GM13977 (cell line): ENCODE data around the gene ROR1.

Experiments used
- DNase-seq: peaks from one replicate; pipeline ENCODE4 v3.0.0; 2012; ENCODE audit warnings: low spot score
- in situ Hi-C: fragments of 300-500 bp; cut with MboI; formaldehyde crosslinking; loops from one replicate; pipeline ENCODE4 v1.12.0; 2022; ENCODE audit warnings: low sequenced_read_pairs, low pct_unique_long_range_greater_than_20kb, mixed read lengths, inconsistent platforms; ENCODE audit not compliant: unreplicated experiment
- TF ChIP-seq, protein P1 (sequence below): IDR thresholded peaks from 2 replicates; pipeline ENCODE4 v1.5.1; 2012; ENCODE audit warnings: mild to moderate bottlenecking, control low read depth; ENCODE audit not compliant: insufficient read depth; ENCODE audit errors: extremely low read depth, missing control alignments

The ROR1 gene

DNA sequence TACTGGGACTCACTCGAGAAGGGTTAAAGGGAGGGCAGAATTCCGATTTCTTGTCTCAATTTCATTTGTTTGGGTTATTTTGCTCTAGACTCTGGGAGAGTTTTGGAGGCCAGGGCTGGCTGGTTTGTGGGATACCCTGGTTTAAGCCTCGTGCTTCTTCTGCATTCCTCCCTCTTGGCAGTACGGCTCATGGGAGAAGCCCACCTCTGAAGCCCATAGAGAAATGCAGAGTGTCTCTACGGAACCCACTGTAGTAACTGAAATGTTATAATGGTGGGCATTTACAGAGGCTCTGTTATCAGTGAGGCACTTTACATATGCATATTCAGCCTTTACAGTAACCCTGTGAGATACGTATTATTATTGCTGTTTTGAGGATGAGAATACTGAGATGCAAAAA is 43.9 kb downstream of the ROR1 start:
- DNase-seq: no peak
- in situ Hi-C loops: no loop called here
- TF ChIP-seq, protein P1, sequence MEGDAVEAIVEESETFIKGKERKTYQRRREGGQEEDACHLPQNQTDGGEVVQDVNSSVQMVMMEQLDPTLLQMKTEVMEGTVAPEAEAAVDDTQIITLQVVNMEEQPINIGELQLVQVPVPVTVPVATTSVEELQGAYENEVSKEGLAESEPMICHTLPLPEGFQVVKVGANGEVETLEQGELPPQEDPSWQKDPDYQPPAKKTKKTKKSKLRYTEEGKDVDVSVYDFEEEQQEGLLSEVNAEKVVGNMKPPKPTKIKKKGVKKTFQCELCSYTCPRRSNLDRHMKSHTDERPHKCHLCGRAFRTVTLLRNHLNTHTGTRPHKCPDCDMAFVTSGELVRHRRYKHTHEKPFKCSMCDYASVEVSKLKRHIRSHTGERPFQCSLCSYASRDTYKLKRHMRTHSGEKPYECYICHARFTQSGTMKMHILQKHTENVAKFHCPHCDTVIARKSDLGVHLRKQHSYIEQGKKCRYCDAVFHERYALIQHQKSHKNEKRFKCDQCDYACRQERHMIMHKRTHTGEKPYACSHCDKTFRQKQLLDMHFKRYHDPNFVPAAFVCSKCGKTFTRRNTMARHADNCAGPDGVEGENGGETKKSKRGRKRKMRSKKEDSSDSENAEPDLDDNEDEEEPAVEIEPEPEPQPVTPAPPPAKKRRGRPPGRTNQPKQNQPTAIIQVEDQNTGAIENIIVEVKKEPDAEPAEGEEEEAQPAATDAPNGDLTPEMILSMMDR: no peak

DNA sequence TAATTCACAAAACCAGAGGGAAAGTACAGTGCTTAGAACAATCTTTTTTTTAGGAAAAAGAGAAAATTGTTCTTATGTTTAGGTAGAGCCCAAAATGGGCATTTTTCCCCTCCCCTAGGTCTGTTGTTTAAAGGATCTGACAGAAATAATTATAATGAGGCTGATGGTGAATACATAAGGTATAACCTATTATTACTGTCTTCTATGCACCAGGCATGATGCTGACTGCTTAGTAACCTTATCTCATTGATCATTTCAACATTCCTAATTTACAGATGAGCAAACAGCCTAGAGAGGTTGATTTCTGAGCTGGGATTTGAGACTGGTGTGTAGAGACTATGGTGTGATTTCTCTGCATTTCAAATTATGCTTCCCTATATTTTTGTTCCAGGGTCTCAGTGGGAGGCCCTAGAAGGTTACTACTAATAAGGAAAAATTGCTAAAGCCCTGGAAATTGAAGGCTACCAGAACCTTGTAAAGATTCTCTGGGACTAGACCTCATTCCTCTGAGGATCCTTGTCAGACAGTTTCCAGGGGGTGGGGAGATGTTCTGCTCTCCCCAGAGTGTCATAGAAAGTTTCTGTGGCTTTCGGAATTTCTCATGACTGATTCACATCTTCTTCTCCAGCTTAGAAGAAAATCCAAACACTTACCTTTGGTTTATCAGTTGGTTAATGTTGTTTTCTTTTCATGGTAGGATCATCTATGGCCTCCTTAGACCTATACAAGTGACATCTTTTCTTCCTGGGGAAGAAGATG is 44.9 kb downstream of the ROR1 start:
- in situ Hi-C loops: no loop called here
- TF ChIP-seq, protein P1: no peak
- no peak for DNase-seq

DNA sequence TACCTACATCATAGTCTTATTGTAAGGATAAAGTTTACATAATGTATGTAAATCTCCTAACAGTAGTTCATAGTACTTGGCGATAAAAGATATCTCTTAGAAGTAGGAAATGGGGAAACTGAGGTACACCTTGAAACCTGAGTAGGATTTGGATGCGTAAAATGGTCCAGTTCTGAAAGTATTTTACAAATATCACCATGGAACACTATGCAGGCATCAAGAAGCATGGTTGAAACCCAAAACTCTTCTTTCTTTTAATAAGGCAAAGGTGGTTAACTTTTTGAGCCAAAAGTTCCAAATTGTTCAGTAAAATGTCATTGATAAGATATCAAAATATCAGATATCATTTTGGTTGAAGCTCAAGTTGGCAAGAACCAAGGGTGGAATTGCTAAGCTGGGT is 46.0 kb downstream of the ROR1 start:
- TF ChIP-seq, protein P1: no peak
- in situ Hi-C loops: no loop called here
- DNase-seq: no peak

DNA sequence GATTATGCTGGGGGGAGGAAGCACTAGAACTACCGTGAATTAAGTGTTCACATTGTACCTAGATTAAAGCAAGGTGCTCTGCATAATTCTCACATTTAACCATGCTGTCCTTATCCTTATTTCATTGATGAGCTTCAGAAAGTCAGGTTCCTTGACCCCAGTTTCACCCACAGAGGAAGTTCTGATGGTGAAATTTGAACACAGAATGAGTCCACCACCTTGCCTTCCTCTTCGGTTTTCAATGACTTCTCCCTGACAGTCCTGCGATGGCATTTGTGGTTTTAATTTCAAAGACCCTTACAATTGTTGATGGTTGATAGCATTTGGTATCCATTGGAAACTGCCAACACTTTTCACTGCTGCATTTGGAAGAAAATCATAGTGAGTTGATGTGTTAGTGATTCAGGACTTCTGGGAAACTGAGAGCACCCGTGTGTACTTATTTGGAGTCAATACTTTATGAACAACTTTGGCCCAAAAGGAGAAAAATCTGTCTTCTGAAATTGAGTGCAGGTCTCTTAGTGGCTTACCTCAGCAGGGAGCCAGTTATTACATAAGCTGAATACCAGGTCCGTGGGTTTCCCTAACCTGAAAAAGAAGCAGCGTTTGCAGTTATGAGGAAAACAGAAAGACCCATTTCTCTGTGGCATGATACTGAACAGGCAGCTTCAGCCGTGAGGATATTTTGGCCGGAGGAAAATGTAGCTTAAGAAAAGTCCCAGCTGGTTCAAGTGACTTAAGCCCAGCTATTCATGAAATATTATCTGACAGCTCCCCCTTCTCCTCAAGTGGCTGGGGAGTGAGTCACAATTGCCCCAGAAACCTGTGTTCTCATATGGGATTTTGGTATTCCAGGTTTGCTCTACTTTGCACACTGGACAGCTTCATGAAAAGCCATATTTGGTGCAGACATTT is 47.5 kb downstream of the ROR1 start:
- no peak for DNase-seq
- TF ChIP-seq, protein P1: no peak
- in situ Hi-C loops: no loop called here

DNA sequence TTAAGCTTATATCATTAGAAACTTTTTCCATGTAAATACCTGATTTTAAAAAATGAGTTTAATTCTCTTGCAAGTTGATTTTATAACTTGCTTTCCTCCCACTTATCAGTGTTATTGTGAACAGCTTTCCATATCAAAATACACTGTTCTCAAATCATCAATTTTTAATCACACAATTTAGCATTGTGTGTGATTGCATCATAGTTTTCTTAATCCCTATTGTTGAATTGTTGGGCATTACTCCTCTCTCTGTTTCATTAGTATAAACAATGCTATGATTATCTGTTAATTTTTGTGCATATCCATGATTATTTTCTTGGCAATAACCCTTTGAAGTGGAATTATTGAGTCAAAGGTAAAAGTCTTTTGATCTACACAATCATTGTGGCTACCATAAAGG is 48.7 kb downstream of the ROR1 start:
- no peak for DNase-seq
- in situ Hi-C loops: no loop called here
- TF ChIP-seq, protein P1: no peak

DNA sequence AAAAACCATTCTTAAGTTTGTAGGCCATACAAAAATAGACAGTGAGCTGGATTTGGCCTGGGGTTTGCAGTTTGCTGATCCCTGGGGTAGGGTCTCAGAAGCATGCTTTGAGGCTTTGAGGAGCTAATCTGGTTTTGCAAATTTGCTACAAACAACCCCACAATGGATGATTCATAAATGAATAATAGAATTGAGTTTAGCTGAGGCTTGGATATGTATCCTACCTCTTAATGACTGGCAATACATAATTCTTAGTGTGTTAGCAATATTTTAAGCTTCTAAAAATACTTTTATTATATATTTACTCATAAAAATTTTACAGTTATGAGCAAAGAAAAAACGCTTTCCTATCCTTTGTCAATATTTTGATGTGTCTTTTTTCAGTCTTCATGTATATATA is 50.6 kb downstream of the ROR1 start:
- DNase-seq: no peak
- TF ChIP-seq, protein P1: no peak
- in situ Hi-C loops: no loop called here
